ENCODE data around the gene ITPKC. TPM values are rescaled to one million over a fixed set of nuclear protein-coding genes. Genes with fewer than 3 reads are reported as not detected.

ITPKC gene
- total and polyA plus RNA-seq, 9 of the 15 experiments (the other 6 are each of a cell fraction or from before 2014, with no cell fraction given) = 0.08 to 9.3 (median 5.8) TPM

DNA sequence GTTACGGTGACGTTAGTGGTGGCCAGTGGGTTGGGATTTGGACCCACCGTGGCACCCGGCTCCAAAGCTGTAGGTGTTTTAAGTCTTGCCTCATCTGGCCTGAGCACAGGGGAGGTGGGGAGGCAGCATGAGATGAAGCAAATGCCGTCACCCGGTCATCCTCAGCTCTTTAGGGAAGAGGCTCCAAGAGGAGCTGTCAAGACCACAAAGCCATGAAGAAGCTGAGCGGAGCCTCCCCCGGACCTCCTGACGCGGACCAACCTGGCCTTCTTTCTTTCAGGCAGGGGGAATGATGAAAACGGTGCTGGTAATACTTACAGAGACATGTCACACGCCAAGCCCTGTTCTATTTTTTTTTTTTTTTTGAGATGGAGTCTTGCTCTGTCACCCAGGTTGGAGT is 26.0 kb downstream of the ITPKC start (continued):
- TF ChIP-seq, protein P1, sequence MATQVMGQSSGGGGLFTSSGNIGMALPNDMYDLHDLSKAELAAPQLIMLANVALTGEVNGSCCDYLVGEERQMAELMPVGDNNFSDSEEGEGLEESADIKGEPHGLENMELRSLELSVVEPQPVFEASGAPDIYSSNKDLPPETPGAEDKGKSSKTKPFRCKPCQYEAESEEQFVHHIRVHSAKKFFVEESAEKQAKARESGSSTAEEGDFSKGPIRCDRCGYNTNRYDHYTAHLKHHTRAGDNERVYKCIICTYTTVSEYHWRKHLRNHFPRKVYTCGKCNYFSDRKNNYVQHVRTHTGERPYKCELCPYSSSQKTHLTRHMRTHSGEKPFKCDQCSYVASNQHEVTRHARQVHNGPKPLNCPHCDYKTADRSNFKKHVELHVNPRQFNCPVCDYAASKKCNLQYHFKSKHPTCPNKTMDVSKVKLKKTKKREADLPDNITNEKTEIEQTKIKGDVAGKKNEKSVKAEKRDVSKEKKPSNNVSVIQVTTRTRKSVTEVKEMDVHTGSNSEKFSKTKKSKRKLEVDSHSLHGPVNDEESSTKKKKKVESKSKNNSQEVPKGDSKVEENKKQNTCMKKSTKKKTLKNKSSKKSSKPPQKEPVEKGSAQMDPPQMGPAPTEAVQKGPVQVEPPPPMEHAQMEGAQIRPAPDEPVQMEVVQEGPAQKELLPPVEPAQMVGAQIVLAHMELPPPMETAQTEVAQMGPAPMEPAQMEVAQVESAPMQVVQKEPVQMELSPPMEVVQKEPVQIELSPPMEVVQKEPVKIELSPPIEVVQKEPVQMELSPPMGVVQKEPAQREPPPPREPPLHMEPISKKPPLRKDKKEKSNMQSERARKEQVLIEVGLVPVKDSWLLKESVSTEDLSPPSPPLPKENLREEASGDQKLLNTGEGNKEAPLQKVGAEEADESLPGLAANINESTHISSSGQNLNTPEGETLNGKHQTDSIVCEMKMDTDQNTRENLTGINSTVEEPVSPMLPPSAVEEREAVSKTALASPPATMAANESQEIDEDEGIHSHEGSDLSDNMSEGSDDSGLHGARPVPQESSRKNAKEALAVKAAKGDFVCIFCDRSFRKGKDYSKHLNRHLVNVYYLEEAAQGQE (IDR thresholded peaks at IDR 0.05; ENCODE audit: borderline replicate concordance) = no peak
- TF ChIP-seq, protein P1 (CRISPR knock-in tag; IDR thresholded peaks at IDR 0.05; ENCODE audit: low read depth) = no peak
- TF ChIP-seq MCM3 (IDR thresholded peaks at IDR 0.05) (no peak), NBN (IDR thresholded peaks at IDR 0.05; ENCODE audit: low read depth) (no peak), SPI1 (IDR thresholded peaks at IDR 0.05; ENCODE audit: borderline replicate concordance, low read depth, low read length) (no peak)
